ENCODE results near the gene GOLGA8B. TPM values are rescaled to one million over a fixed set of nuclear protein-coding genes. Genes with fewer than 3 reads are reported as not detected.
A peak's percentile ranks its signal among the peaks of the same experiment; 100 is the strongest.
"Not testable (repeated sequence)": the region's sequence is repeated elsewhere in the genome, so short reads cannot be mapped to it uniquely, and the experiment has no call there.

The GOLGA8B gene
- total RNA-seq, 2 experiments from 2014 or later, result 132 to 139 TPM

DNA sequence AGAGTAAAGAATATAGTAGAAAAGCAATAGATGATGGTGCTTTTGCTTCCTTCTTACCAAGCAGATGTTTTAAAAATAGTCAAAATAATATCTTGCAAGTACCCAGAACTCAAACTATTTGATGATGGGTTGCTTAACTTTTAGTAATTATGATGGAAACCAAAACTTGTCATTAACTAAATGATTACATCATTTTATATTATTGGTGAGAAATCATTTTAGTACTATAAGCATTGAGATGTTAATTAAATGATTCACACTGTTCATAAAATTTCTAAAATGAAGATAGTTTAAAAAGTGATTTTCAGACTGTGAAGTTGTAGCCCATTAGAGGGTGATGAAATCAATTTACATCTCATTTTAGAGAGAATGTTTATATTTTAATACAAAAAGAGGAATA lies 24.4 kb upstream of the GOLGA8B start:
- Mint-ChIP-seq H3K4me1 (peaks cover 13% of the 10 kb centered on the region), H3K36me3 (no peaks in the 10 kb centered on the region), H3K4me3 (no peak overlapping the region), H3K27me3 (peaks cover 16% of the 10 kb centered on the region), H3K9me3 (no peaks in the 10 kb centered on the region), H3K27ac (no peak overlapping the region)
- no peak for DNase-seq

DNA sequence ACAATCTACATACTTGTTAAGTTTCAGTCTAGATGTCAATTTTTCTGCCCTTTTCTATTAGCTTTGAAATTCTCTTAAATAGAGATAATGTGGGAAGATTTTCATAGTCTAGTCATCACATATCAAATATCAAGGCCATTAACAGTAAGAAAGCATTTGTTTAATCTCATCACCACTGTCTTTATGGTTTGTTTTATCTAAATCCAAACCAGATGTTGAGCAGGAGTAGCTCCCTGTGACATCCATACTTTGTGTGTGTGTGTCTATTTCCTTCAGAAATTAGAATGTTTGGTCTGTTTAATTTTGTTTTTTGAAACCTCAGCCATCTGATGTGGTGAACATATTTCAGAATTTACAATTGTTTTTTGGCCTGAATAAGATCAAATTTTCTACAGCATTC lies 23.1 kb upstream of the GOLGA8B start:
- Mint-ChIP-seq H3K27me3 (peaks cover 23% of the 10 kb centered on the region), H3K4me1 (peaks cover 13% of the 10 kb centered on the region), H3K4me3 (no peak overlapping the region), H3K36me3 (no peaks in the 10 kb centered on the region), H3K27ac (no peak overlapping the region), H3K9me3 (no peaks in the 10 kb centered on the region)
- DNase-seq, result no peak

DNA sequence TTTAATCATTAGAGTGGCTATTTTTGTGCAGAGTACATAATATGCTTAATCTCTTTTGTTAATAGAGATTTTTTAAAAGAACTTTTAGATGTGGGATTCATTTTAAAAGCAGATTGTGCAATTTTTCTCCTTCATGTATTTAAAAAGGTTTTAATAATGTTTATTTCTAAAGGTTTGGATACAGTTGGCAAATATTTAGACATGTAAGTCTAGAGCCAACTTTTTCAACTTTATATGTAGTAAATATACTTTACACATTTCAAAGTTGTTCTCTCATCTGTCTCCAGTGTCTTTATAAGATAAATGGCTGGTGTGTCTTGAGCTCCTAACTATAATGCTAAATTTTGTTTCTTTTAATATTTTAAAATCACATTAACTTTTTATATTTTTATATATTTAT lies 22.7 kb upstream of the GOLGA8B start:
- no peak for DNase-seq
- Mint-ChIP-seq H3K4me1 (peaks cover 13% of the 10 kb centered on the region), H3K4me3 (no peak overlapping the region), H3K27me3 (peaks cover 24% of the 10 kb centered on the region), H3K36me3 (no peaks in the 10 kb centered on the region), H3K9me3 (no peaks in the 10 kb centered on the region), H3K27ac (no peak overlapping the region)

DNA sequence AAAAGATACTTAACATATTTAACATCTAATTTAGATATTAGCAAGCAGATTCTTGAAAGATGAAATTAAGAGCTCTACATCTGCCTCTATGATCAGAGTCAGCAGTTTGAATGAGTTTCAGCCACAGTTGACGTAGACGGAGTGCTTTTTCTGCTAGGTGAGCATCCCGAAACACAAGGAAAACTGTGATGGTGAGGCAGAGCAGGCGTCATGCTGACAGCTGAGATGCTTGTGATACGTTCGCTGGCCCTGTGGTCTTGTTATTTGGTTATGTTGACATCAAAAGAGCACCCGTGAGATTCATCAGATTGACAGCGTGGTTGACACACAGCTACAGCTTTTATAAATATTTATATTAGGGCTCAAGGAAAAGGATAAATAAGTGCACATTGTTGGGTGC lies 19.6 kb upstream of the GOLGA8B start:
- DNase-seq, result no peak
- no peak overlapping the region for H3K4me3 Mint-ChIP-seq
- H3K27me3 Mint-ChIP-seq, result peaks cover 41% of the 10 kb centered on the region
- no peaks in the 10 kb centered on the region for H3K4me1 Mint-ChIP-seq
- no peak overlapping the region for H3K27ac Mint-ChIP-seq
- H3K36me3 Mint-ChIP-seq, result no peaks in the 10 kb centered on the region
- H3K9me3 Mint-ChIP-seq, result no peaks in the 10 kb centered on the region

DNA sequence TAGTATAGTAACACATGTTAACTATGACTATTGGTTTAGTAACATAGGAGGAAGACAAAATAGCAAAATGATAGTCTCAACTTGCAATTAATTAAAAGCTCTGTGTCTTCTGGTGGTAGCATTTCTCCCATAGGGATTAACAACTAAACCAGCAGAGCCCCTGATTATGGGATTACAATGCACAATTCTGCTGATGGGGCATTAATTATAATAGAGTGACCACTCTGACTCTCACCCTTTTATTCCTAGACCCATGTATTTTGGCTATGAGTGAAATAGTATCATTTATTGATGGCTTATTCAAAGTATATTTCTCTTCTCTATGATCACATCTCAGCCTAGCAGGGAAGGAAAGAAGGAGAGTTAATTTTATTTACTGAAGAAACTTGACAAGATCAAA lies 17.5 kb upstream of the GOLGA8B start:
- Mint-ChIP-seq H3K27me3 (peaks cover 43% of the 10 kb centered on the region), H3K4me1 (no peaks in the 10 kb centered on the region), H3K4me3 (no peak overlapping the region), H3K27ac (no peak overlapping the region), H3K36me3 (no peaks in the 10 kb centered on the region), H3K9me3 (no peaks in the 10 kb centered on the region)
- no peak for DNase-seq

DNA sequence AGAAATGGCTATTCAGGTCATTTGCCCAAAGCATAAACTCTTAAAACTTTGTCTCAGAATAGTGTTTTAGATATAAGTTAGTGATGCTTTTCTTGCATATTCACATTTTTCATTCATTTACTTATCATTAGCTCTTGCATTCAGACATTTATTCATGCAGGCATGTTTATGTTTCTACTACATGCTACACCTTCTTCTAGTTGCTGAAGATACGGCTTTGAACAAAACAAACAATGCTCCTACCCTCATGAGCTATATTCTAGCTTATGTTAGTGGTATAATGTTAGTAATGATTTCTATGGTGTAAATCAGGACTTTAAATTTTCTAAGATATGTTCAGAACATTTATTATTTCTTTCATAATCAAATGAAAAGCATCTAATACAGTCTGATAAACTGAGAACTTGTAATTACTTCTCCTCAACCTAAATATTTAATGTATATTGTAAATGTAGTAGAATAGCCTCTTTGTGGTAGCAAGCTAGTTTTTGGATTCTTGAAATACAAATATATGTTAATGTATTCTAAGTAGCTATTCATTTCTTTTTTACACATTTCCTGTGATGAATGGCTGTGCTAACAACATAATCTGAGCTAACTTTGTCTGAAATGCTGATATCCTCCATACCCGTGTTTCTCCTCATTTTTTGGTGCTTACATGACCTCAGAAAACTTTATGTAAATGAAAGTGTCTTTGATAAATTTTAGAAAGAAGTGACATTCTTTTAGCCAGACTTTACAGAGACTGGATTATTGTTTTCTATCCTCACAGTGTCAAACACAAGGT lies 15.5 kb upstream of the GOLGA8B start:
- no peaks in the 10 kb centered on the region for H3K36me3 Mint-ChIP-seq
- peaks cover 40% of the 10 kb centered on the region for H3K27me3 Mint-ChIP-seq
- H3K4me3 Mint-ChIP-seq, result no peak overlapping the region
- H3K9me3 Mint-ChIP-seq, result no peaks in the 10 kb centered on the region
- DNase-seq, result no peak
- H3K27ac Mint-ChIP-seq, result no peak overlapping the region
- no peaks in the 10 kb centered on the region for H3K4me1 Mint-ChIP-seq

DNA sequence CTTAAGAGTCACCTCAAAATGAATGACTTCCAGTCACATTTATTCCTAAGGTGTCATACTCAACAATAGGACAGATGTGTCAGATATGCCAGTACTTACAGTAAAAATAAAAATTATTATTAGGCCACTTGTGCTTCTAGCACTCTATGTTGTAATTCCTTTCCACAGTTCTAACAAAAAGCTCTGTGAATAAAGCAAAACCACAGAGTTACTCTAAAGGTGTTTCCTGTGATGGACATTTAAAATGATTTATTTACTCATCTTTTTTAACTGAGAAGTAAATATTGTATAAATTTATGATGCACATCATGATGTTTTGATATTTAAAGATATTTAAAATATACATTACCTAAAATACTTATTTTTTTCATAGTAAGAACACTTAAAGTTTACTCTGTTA lies 13.9 kb upstream of the GOLGA8B start:
- H3K27me3 Mint-ChIP-seq, result peaks cover 30% of the 10 kb centered on the region
- H3K9me3 Mint-ChIP-seq, result no peaks in the 10 kb centered on the region
- no peak overlapping the region for H3K4me3 Mint-ChIP-seq
- H3K36me3 Mint-ChIP-seq, result no peaks in the 10 kb centered on the region
- no peaks in the 10 kb centered on the region for H3K4me1 Mint-ChIP-seq
- H3K27ac Mint-ChIP-seq, result no peak overlapping the region
- no peak for DNase-seq

DNA sequence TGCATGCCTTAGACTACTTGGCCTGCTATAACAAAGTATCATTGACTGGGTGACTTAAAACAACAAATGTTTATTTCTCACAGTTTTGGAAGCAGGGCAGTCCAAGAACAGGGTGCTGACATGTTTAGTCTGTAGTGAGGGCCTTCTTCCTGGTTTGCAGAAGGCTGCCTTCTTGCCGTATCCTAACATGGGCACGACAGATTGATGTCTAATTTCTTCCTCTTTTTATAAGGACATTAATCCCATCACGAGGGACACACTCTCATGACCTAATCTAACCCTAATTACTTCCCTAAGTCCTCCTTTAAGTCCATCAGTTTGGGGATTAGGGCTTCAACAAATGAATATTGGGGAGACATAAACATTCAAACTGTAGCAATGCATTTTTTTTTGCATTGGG lies 10.9 kb upstream of the GOLGA8B start:
- Mint-ChIP-seq H3K9me3 (no peaks in the 10 kb centered on the region), H3K4me3 (no peak overlapping the region), H3K36me3 (no peaks in the 10 kb centered on the region), H3K27me3 (peaks cover 20% of the 10 kb centered on the region), H3K27ac (no peak overlapping the region), H3K4me1 (no peaks in the 10 kb centered on the region)
- DNase-seq, result no peak

DNA sequence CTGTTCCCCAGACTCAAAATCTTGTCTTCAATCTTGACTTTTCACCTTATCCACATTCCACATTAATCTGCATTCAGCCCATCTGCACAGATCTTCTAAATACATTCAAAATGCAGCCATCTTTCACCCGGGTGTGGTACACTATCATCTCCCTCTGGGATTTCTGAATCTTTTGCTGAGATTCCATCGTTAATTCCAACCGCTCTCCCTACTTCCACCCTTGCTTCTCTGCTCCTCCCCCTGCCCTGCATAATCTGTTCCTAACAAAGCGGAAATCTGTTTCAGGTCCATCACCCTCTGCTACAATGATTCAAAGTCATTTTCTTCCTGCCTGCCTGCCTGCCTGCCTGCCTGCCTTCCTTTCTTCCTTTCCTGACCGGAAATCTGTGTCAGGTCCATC lies 7.9 kb upstream of the GOLGA8B start:
- Mint-ChIP-seq H3K27ac (no peak overlapping the region), H3K27me3 (peaks cover 17% of the 10 kb centered on the region), H3K4me3 (no peak overlapping the region), H3K9me3 (no peaks in the 10 kb centered on the region), H3K36me3 (no peaks in the 10 kb centered on the region), H3K4me1 (peaks cover 5% of the 10 kb centered on the region)
- no peak for DNase-seq

DNA sequence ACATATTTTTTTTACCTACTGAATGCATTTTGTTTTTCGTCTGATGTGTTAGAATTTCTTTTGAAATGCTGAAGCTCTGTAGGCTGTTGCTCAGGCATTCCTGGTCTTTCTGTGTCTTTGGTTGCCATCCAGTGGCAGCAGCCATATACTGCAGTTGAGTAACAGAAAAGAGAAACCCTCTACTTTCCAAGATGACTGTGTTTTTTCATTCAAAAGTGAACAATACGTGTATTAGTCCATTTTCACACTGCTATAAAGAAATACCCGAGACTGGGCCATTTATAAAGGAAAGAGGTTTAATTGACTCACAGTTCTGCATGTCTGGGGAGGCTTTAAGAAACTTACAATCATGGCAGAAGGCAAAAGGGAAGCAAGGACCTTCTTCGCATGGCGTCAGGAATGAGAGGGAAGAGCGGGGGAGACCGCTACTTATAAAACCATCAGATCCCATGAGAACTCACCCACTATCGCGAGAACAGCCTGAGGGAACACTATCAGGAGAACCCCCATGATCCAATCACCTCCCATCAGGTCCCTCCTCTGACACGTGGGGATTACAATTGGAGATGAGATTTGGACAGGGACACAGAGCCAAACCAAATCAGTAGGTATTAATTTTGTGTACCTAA lies 4.7 kb upstream of the GOLGA8B start:
- Mint-ChIP-seq H3K9me3 (no peaks in the 10 kb centered on the region), H3K4me3 (peak overlapping the region; percentile 80), H3K27ac (peak overlapping the region; percentile 70), H3K36me3 (no peaks in the 10 kb centered on the region), H3K27me3 (peaks cover 36% of the 10 kb centered on the region), H3K4me1 (peaks cover 13% of the 10 kb centered on the region)
- peak; percentile 58 for DNase-seq

DNA sequence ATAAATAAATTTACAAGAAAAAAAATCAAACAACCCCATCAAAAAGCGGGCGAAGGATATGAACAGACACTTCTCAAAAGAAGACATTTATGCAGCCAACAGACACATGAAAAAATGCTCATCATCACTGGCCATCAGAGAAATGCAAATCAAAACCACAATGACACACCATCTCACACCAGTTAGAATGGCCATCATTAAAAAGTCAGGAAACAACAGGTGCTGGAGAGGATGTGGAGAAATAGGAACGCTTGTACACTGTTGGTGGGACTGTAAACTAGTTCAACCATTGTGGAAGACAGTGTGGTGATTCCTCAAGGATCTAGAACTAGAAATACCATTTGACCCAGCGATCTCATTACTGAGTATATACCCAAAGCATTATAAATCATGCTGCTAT lies 2.5 kb upstream of the GOLGA8B start:
- peaks cover 31% of the 10 kb centered on the region for H3K27me3 Mint-ChIP-seq
- not testable (repeated sequence) for H3K36me3 Mint-ChIP-seq, DNase-seq, H3K4me3 Mint-ChIP-seq, H3K27ac Mint-ChIP-seq, H3K9me3 Mint-ChIP-seq
- H3K4me1 Mint-ChIP-seq, result peaks cover 17% of the 10 kb centered on the region

DNA sequence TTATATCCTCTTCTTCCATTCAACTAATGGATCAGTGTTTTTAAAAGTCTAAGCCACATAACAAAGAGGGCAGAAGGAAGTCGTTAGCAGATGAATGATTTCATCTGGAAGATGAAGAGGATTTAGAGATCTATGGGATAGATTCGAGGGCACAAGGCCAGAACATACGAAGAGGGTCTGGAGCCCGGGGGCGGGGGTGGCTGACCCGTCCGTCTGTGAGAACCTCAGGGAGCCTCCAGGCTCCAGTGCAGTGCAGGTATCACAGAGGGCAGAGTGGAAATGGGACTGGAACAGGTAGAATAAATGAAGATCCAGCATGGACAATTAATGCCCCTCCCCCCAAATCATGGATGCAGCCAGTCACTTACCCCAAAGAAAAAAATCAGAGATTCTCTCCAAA lies 1.5 kb upstream of the GOLGA8B start:
- no peak for DNase-seq
- H3K27ac Mint-ChIP-seq, result no peak overlapping the region
- peaks cover 31% of the 10 kb centered on the region for H3K27me3 Mint-ChIP-seq
- H3K9me3 Mint-ChIP-seq, result no peaks in the 10 kb centered on the region
- H3K36me3 Mint-ChIP-seq, result no peaks in the 10 kb centered on the region
- H3K4me3 Mint-ChIP-seq, result no peak overlapping the region
- H3K4me1 Mint-ChIP-seq, result peaks cover 19% of the 10 kb centered on the region

DNA sequence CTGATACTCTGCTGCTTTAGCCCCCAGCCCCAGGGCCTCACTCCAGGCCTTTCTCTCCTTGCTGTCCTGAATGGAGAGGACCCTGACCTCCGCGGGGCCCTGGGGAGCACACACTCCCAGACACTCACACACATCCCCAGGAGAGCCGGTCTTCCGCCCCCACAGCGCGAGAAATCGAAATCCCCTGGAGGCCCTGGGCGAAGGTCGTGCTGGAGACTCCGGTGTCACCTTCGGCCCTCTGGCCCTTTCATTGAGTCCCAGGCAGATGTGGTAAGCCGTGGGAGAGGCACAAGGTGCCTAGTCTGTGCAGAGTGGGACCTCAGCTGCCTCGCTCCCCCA lies 848 bp upstream of the GOLGA8B start:
- peaks cover 31% of the 10 kb centered on the region for H3K27me3 Mint-ChIP-seq
- H3K4me3 Mint-ChIP-seq, result peak overlapping the region; percentile 83
- H3K9me3 Mint-ChIP-seq, result no peaks in the 10 kb centered on the region
- peak; percentile 13 for DNase-seq
- peak overlapping the region; percentile 48 for H3K27ac Mint-ChIP-seq
- H3K36me3 Mint-ChIP-seq, result no peaks in the 10 kb centered on the region
- H3K4me1 Mint-ChIP-seq, result peaks cover 19% of the 10 kb centered on the region

DNA sequence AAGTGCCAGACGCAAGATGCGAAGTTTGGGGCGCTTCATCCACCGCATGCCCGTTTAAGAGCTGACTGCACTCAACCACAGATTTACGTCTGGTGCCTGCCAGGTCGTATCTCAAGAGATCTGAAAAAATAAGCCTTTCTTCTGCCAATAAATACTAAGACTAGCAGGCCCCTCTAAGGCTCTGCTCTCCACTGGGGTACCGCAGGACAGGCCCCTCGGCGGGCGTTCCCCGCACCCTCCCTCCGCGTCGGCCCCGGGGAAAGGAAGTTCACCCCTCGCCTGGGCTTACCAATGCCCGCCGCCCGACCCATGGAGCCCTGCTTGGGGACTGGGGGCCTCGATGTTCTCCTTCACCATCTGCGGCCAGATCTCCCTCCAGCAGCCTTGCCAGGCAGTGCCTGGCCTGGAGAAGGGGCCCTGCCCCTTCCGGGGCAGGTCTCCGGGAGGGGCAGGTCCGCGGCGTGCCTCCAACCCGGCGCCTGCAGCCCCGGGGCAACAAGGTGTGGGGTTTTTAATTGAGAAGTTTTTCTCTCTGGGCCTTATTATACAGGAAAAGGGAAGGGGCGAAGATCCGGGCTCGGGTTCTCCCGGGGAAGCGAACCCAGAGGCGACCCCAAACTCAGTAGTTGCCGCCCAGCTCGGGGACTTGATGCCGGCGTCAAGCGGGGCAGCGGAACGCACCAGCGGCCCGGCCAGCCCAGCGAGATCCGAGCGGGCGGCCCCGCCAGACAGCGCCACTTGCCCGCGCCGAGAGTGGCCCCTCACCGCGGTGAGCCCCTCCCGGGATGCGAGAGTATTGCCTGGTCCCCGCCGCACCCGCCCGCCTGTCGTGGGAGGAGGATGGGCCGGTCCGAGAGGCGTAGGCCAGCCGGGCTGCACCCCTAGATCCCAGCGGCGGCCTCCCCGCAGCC lies 735 bp downstream of the GOLGA8B start:
- H3K4me1 Mint-ChIP-seq, result peaks cover 28% of the 10 kb centered on the region
- peak; percentile 50 for DNase-seq
- peaks cover 5% of the 10 kb centered on the region for H3K36me3 Mint-ChIP-seq
- H3K27ac Mint-ChIP-seq, result peak overlapping the region; percentile 79
- no peaks in the 10 kb centered on the region for H3K9me3 Mint-ChIP-seq
- H3K4me3 Mint-ChIP-seq, result peak overlapping the region; percentile 88
- H3K27me3 Mint-ChIP-seq, result peaks cover 25% of the 10 kb centered on the region

DNA sequence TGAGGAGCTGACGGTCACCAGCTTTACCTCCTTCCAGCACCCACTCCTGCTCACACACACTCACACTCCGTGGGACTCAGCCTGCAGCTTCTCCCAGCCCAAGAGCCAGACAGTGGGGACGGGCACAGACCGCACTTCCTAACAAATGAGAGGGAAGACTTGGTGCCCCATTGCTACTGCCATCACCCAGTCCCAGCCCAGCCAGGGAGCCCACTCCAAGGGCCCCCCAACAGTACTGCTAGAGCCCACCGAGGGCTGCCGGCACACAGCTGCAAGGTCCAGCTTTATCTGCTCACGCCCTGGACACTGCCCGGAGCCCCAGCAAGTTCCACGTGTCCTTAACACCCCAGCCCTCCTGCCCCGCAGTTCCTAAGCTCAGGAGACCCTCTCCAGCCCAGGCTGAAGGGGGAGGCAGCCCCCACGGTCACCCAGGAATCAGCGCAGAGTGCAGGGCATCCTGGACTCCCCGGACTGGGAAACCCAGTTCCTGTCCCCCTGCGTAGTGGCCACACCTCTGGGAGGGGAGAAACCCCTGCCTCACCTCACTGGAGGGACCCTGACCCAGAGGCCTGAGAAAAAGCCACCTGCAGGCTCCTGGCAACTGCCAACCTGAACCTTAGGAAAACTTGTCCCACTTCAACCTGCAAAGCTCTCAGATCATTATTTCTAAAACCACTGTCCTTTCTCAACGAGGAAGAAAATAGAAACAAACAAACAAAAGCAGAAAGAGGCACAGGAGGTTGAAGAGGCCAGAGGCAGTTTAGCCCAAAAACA lies 1.6 kb downstream of the GOLGA8B start:
- H3K4me1 Mint-ChIP-seq, result peaks cover 34% of the 10 kb centered on the region
- not testable (repeated sequence) for DNase-seq, H3K36me3 Mint-ChIP-seq, H3K9me3 Mint-ChIP-seq
- H3K27ac Mint-ChIP-seq, result peak overlapping the region; percentile 45
- peaks cover 25% of the 10 kb centered on the region for H3K27me3 Mint-ChIP-seq
- peak overlapping the region; percentile 88 for H3K4me3 Mint-ChIP-seq

Data from activated naive CD8-positive, alpha-beta T cell treated with anti-CD3 and anti-CD28 coated beads for 36 hours (primary cell).